ENCODE measurements around the gene NFIB. TPM values are rescaled to one million over a fixed set of nuclear protein-coding genes. Genes with fewer than 3 reads are reported as not detected.

The NFIB gene
- total and polyA plus RNA-seq, 2 of the 8 experiments (the other 6 are each of a cell fraction or from before 2014, with no cell fraction given), result 2.6 to 13.1 TPM

DNA sequence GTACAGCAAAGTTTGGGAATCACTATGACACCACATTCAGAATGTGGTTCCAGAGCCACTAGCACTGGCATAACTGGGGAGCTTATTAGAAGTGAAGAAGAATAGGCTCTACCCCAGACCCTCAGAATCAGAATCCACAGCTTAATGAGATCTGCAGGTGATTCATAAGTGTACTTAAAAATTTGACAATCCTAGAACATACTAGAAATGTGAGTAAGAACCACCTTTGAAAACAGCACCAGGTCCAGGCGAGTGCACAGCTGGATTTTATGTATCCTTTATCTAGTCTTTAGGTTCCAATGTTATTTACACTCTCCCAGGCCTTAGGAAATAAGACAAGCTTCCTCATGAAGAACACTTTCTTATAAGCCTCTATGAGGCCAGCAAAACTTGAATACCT, 149.0 kb downstream of the NFIB start:
- Histone ChIP-seq H2BK12ac (ENCODE audit: low read depth, low read length) (no peak overlapping the region), H2AFZ (ENCODE audit: low read length) (no peak overlapping the region), H3K23me2 (ENCODE audit: low read depth, low read length) (no peaks in the 10 kb centered on the region), H3K4me3 (ENCODE audit: extremely low read depth in 1 of 4, insufficient read depth in 2 of 4, low read depth in 3 of 4, low read length in 4 of 4) (no peak overlapping the region), H3K4me1 (replicated peaks in 1 of 4; ENCODE audit: control insufficient read depth in 3 of 4, insufficient read depth in 4 of 4, low read length in 3 of 4) (no peaks in the 10 kb centered on the region), H2BK5ac (ENCODE audit: low read depth, low read length) (no peak overlapping the region), H3K79me2 (ENCODE audit: control insufficient read depth in 1 of 2, insufficient read depth in 2 of 2, low read length in 2 of 2) (no peaks in the 10 kb centered on the region), H2BK120ac (replicated peaks; ENCODE audit: low read depth, low read length) (no peak overlapping the region), H4K8ac (ENCODE audit: extremely low read depth, insufficient read depth, low read length) (no peak overlapping the region), H3K4ac (replicated peaks; ENCODE audit: insufficient read length, low read depth, low read length) (no peak overlapping the region), H3K27me3 (replicated peaks in 1 of 4; ENCODE audit: control insufficient read depth in 3 of 4, extremely low read depth in 1 of 4, insufficient read depth in 3 of 4, low read length in 3 of 4) (no peaks in the 10 kb centered on the region), H3K9me3 (ENCODE audit: insufficient read depth in 2 of 2, low read depth in 1 of 2, low read length in 1 of 2) (no peaks in the 10 kb centered on the region), H2BK20ac (ENCODE audit: low read length) (no peak overlapping the region), H2AK5ac (ENCODE audit: low read depth, low read length) (no peak overlapping the region), H3K23ac (ENCODE audit: insufficient read length) (no peak overlapping the region), H3K56ac (replicated peaks; ENCODE audit: insufficient read length, low read depth, low read length) (no peak overlapping the region), H3K36me3 (ENCODE audit: control insufficient read depth in 2 of 4, insufficient read depth in 4 of 4, low read length in 3 of 4) (no peaks in the 10 kb centered on the region), H3K27ac (ENCODE audit: low read depth, low read length) (no peak overlapping the region), H4K91ac (replicated peaks; ENCODE audit: insufficient read length, low read length) (no peak overlapping the region), H3K18ac (ENCODE audit: extremely low read depth, low read length) (no peak overlapping the region), H3K4me2 (ENCODE audit: insufficient read depth in 1 of 2, low read depth in 2 of 2, low read length in 2 of 2) (no peak overlapping the region), H3K14ac (ENCODE audit: insufficient read length) (no peak overlapping the region), H3K79me1 (ENCODE audit: low read depth, low read length) (no peaks in the 10 kb centered on the region), H4K5ac (ENCODE audit: insufficient read length, low read depth, low read length) (no peak overlapping the region), H3K9ac (replicated peaks in 1 of 4; ENCODE audit: extremely low read depth in 1 of 4, low read depth in 3 of 4, low read length in 3 of 4) (no peak overlapping the region), H4K20me1 (replicated peaks in 1 of 2; ENCODE audit: control insufficient read depth in 1 of 2, insufficient read depth in 2 of 2, low read length in 2 of 2) (no peaks in the 10 kb centered on the region), H2BK15ac (ENCODE audit: low read length) (no peak overlapping the region)
- no peak for DNase-seq (ENCODE audit: low read depth in 1 of 2, low spot score in 2 of 2)
- FAIRE-seq, result no peak
- CTCF ChIA-PET (ENCODE audit: partially characterized antibody), result interaction anchor here (1.0 kb wide), 2 partner anchors 10 to 86 kb away, joined by 3 read pairs; no protein-coding TSS in a partner anchor
- WGBS, 2 experiments (ENCODE audit: extremely low coverage in 1 of 2, insufficient coverage in 1 of 2, insufficient read length in 1 of 2, insufficient replicate concordance in 2 of 2, low coverage in 1 of 2, low lambda C conversion rate in 2 of 2, missing lambda C conversion rate in 1 of 2), result 68% methylated on average over 1 of the region's 1 CpG; no CpG with 5 or more reads in 1 of the 2 experiments
- POLR2A ChIA-PET (ENCODE audit: partially characterized antibody), result no interaction called here
- TF ChIP-seq TEAD4 (IDR thresholded peaks at IDR 0.05; ENCODE audit: low read depth, low read length) (no peak), EGR1 (IDR thresholded peaks at IDR 0.05; ENCODE audit: borderline replicate concordance, low read depth, low read length) (no peak), SIX5 (IDR thresholded peaks at IDR 0.05; ENCODE audit: low read depth, low read length) (no peak), RAD21 (IDR thresholded peaks at IDR 0.05 in 1 of 2, conservative IDR thresholded peaks at IDR 0.05 in 1 of 2; ENCODE audit: low read depth in 2 of 2, low read length in 2 of 2) (no peak), TAF1 (IDR thresholded peaks at IDR 0.05; ENCODE audit: low read depth, low read length) (no peak), BCL11A (IDR thresholded peaks at IDR 0.05; ENCODE audit: low read depth in 2 of 2, low read length in 2 of 2) (no peak), YY1 (IDR thresholded peaks at IDR 0.05; ENCODE audit: low read depth, low read length) (no peak), EP300 (IDR thresholded peaks at IDR 0.05; ENCODE audit: borderline replicate concordance in 1 of 2, low read depth in 2 of 2, low read length in 2 of 2) (no peak), MAFK (IDR thresholded peaks at IDR 0.05; ENCODE audit: low read depth, low read length) (no peak), BRCA1 (IDR thresholded peaks at IDR 0.05; ENCODE audit: low read depth, low read length) (no peak), RFX5 (IDR thresholded peaks at IDR 0.05; ENCODE audit: borderline replicate concordance, low read depth, low read length) (no peak), RNF2 (IDR thresholded peaks at IDR 0.05; ENCODE audit: borderline replicate concordance, low read depth, low read length, missing control alignments, poor library complexity, severe bottlenecking) (no peak)
- TF ChIP-seq, protein P1, sequence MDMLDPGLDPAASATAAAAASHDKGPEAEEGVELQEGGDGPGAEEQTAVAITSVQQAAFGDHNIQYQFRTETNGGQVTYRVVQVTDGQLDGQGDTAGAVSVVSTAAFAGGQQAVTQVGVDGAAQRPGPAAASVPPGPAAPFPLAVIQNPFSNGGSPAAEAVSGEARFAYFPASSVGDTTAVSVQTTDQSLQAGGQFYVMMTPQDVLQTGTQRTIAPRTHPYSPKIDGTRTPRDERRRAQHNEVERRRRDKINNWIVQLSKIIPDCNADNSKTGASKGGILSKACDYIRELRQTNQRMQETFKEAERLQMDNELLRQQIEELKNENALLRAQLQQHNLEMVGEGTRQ (IDR thresholded peaks at IDR 0.05; ENCODE audit: low read length), result no peak
